ENCODE data around the gene GRIP2.

DNA sequence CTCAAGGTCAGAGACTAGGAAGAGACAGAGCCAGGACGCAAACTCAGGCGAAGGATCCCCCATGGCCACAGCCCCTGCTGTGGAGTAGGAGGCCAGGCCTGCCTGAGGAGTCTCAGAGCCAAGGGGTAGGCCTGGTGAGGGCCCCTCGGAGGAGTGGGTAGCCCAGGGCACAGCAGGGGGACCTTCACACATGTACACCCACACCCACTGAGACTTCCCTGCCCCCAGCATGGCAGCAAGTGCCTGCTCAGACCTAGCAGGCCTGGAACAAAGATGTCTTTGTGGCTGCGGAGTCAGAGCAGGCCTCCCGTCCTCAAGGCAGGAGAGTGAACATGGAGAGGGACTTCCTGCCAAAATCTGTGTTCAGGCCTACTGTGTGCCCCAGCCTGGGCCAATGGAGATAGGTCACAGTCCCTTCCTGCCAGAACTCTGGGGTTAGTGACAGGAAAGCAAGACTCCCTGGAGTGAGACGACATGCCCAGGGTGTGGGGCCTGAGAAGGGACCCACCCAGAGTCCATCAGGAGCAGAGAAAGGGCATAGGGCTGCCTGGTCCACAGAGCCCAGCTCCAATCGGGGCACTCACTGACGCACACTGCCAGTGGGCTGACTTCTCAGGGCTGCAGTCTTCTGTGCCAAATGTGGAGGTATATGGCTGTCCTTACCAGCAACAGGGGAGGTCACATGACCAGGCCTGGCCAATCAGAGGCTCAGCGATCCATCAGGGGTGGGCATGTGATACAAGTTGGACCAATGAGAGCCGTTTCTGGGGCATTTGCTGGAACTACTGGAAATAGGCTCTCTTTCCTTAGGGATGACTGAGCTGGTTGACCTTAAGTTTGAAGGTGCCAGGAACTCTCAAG is 2.3 kb downstream of the GRIP2 start:
- TF ChIP-seq CTCF (IDR thresholded peaks at IDR 0.05) (no peak), EZH2 (IDR thresholded peaks at IDR 0.05) (no peak), EZH2phosphoT487 (IDR thresholded peaks at IDR 0.05) (no peak)
